ENCODE measurements around the gene FREM1.
"Not testable (repeated sequence)": the region's sequence is repeated elsewhere in the genome, so short reads cannot be mapped to it uniquely, and the experiment has no call there.

FREM1 gene

GRCh38 chr9:14909961-14910805 is at the start of gene FREM1:
TSS of gene FREM1 (minus strand) at chr9:14910428. CDS start at chr9:14868977, 41,451 bp downstream.
- no peak for DNase-seq (ENCODE audit: low spot score)

GRCh38 chr9:14958989-14959388 is 48.8 kb upstream of the FREM1 start:
- DNase-seq (ENCODE audit: low spot score) = no peak

- DNase-seq (ENCODE audit: low spot score) = no peak
Measured at GRCh38 chr9:14957109-14957508, 46.9 kb upstream of the FREM1 start.

GRCh38 chr9:14956208-14956607 is 46.0 kb upstream of the FREM1 start:
- DNase-seq (ENCODE audit: low spot score) = no peak

- no peak for DNase-seq (ENCODE audit: low spot score)
Measured at GRCh38 chr9:14945351-14945750, 35.1 kb upstream of the FREM1 start.

GRCh38 chr9:14941501-14942405 is 31.5 kb upstream of the FREM1 start:
- no peak for DNase-seq (ENCODE audit: low spot score)

- DNase-seq (ENCODE audit: low spot score) = no peak
Measured at GRCh38 chr9:14939378-14939777, 29.1 kb upstream of the FREM1 start.

- DNase-seq (ENCODE audit: low spot score) = no peak
Measured at GRCh38 chr9:14937216-14937615, 27.0 kb upstream of the FREM1 start.

- no peak for DNase-seq (ENCODE audit: low spot score)
Measured at GRCh38 chr9:14936491-14936890, 26.3 kb upstream of the FREM1 start.

- no peak for DNase-seq (ENCODE audit: low spot score)
Measured at GRCh38 chr9:14935964-14936363, 25.7 kb upstream of the FREM1 start.

- DNase-seq (ENCODE audit: low spot score) = no peak
Measured at GRCh38 chr9:14935106-14935751, 25.0 kb upstream of the FREM1 start.

GRCh38 chr9:14932641-14933040 is 22.4 kb upstream of the FREM1 start:
- DNase-seq (ENCODE audit: low spot score) = no peak

- no peak for DNase-seq (ENCODE audit: low spot score)
Measured at GRCh38 chr9:14932231-14932630, 22.0 kb upstream of the FREM1 start.

- no peak for DNase-seq (ENCODE audit: low spot score)
Measured at GRCh38 chr9:14926941-14927624, 16.9 kb upstream of the FREM1 start.

GRCh38 chr9:14924230-14925219 is 14.3 kb upstream of the FREM1 start:
- DNase-seq (ENCODE audit: low spot score) = no peak

- DNase-seq (ENCODE audit: low spot score) = no peak
Measured at GRCh38 chr9:14923701-14924100, 13.5 kb upstream of the FREM1 start.

- DNase-seq (ENCODE audit: low spot score) = not testable (repeated sequence)
Measured at GRCh38 chr9:14920805-14921204, 10.6 kb upstream of the FREM1 start.

GRCh38 chr9:14913366-14913765 is 3.1 kb upstream of the FREM1 start:
- DNase-seq (ENCODE audit: low spot score) = no peak

GRCh38 chr9:14912859-14913258 is 2.6 kb upstream of the FREM1 start:
- no peak for DNase-seq (ENCODE audit: low spot score)

- DNase-seq (ENCODE audit: low spot score) = no peak
Measured at GRCh38 chr9:14911046-14911445, 818 bp upstream of the FREM1 start.

- no peak for DNase-seq (ENCODE audit: low spot score)
Measured at GRCh38 chr9:14909601-14909960, 647 bp downstream of the FREM1 start.

All from CD4-positive, alpha-beta T cell treated with Interleukin-6 at 100 ng/mL for 8 hours (primary cell).